Measurements from ENCODE around the gene VLDLR.

GRCh38 chr9:2700909-2701550 lies 79.4 kb downstream of the VLDLR start:
- TF ChIP-seq CTCF (conservative IDR thresholded peaks at IDR 0.05 in 1 of 2, IDR thresholded peaks at IDR 0.05 in 1 of 2; ENCODE audit: low read depth in 1 of 2, low read length in 2 of 2) (no peak), EZH2 (IDR thresholded peaks at IDR 0.05; ENCODE audit: low read length, missing control alignments) (no peak)

Measured in fibroblast of lung (primary cell).